ENCODE measurements around the gene KRT13. TPM values are rescaled to one million over a fixed set of nuclear protein-coding genes. Genes with fewer than 3 reads are reported as not detected.

KRT13 gene
- total RNA-seq, 2 experiments from 2014 or later = not detected

Small RNA genes within 50 kb of the gene (microRNA-seq; reads per million reads assigned to microRNA genes)
- gene MIR6510 (ENCODE audit: borderline microRNAs expressed, borderline replicate concordance) = not detected

Other genes starting within 250 kb of the KRT13 start
- not detected for gene KRTAP9-6, start 240.2 kb downstream of the KRT13 start, total RNA-seq
- not detected for gene KRTAP9-7, start 229.9 kb downstream of the KRT13 start, total RNA-seq
- gene KRTAP29-1, start 202.8 kb downstream of the KRT13 start, total RNA-seq = not detected
- under 1 TPM in 1 of 2 experiments, not detected in 1; 0.15 TPM for gene KRTAP16-1, start 196.3 kb downstream of the KRT13 start, total RNA-seq
- gene KRTAP17-1, start 189.9 kb downstream of the KRT13 start, total RNA-seq = not detected
- gene KRT33A, start 154.8 kb downstream of the KRT13 start, total RNA-seq = not detected
- not detected for gene KRT33B, start 135.8 kb downstream of the KRT13 start, total RNA-seq
- gene KRT34, start 123.3 kb downstream of the KRT13 start, total RNA-seq = not detected
- gene KRT31, start 108.0 kb downstream of the KRT13 start, total RNA-seq = not detected
- not detected for gene KRT37, start 81.0 kb downstream of the KRT13 start, total RNA-seq
- not detected for gene KRT38, start 64.6 kb downstream of the KRT13 start, total RNA-seq
- not detected for gene KRT32, start 38.2 kb downstream of the KRT13 start, total RNA-seq
- gene KRT35, start 24.5 kb downstream of the KRT13 start, total RNA-seq = not detected
- not detected for gene KRT36, start 15.7 kb downstream of the KRT13 start, total RNA-seq
- gene KRT15, start 13.3 kb upstream of the KRT13 start, total RNA-seq = not detected
- gene KRT19, start 22.7 kb upstream of the KRT13 start, total RNA-seq = not detected
- not detected for gene KRT9, start 66.4 kb upstream of the KRT13 start, total RNA-seq
- not detected for gene KRT14, start 81.3 kb upstream of the KRT13 start, total RNA-seq
- not detected for gene KRT16, start 107.2 kb upstream of the KRT13 start, total RNA-seq
- gene KRT17, start 119.0 kb upstream of the KRT13 start, total RNA-seq = not detected
- 1,000 to 10,000 TPM; 1,206 to 1,253 TPM for gene EIF1, start 183.3 kb upstream of the KRT13 start, total RNA-seq
- not detected for gene GAST, start 206.7 kb upstream of the KRT13 start, total RNA-seq
- gene HAP1, start 229.0 kb upstream of the KRT13 start, total RNA-seq = not detected

Measured in activated naive CD4-positive, alpha-beta T cell treated with anti-CD3 and anti-CD28 coated beads for 36 hours (primary cell).